Heart left ventricle (tissue), 13 donors: ENCODE measurements around the gene CHD1L.

Source experiments
- POLR2A ChIP-seq, 2 donors: fragments of 450-650 bp; IDR thresholded peaks; one replicate each; pipeline ENCODE4 v1.6.1; 2017; ENCODE audit warnings: antibody characterized with exemption in 2 of 2, mild to moderate bottlenecking in 2 of 2, moderate library complexity in 2 of 2
- TF ChIP-seq, protein P1 (sequence below), 12 donors: fragments of 200-600 bp; sonication (generic) in 4 of 12; IDR thresholded peaks; one replicate each; pipeline versions ENCODE4 v1.5.0 to v1.8.0; 2018 to 2022; ENCODE audit warnings: antibody characterized with exemption in 12 of 12, mild to moderate bottlenecking in 5 of 12
- donor health status: ischemic (EF 13 %, LVEDD 7.1; RV severe dilation, severe dysfunction).
- donor health status: DM: no; HTN: yes; CAD: no.
- donor health status: DM: no; HTN: no; CAD: no.
- donor health status: ischemic (EF 25% LVEDD 6.9; RV normal size, moderate dysfunction).
- donor health status: ischemic (EF 25% LVEDD 5.7; RV mildly dilated, moderate dysfunction).
- donor health status: ischemic (EF 35%, LVEDD 5.7; RV mildly dilated, moderate dysfunction).
- donor health status: nonischemic (EF 11% LVEDD 7.7; RV severe dilation, severe dysfunction).
- donor health status: DM: yes; HTN: yes; CAD: no.
- donor health status: PGD.
- donor health status: ischemic (EF 29% LVEDD 5.4; RV normal size, mild dysfunction).
- donor health status: nonischemic (EF 23%, LVEDD 6.1; RV moderate dilation, normal function).

DNA sequence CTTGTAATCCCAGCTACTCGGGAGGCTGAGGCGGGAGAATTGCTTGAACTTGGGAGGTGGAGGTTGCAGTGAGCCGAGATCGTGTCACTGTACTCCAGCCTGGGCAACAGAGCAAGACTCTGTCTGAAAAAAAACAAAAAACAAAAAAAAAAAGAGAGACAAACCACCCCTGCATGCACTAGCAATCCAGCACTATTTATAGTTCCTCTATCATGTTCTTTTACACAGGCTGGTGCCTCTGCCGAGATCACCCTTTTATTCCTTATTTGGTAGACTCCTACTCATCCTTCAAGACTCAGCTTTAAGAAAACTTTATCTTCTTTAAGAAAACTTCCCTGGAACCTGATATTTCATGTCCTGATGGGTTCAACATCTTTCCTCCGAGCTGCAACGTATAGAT lies 28.2 kb upstream of the CHD1L start:
- TF ChIP-seq, protein P1, sequence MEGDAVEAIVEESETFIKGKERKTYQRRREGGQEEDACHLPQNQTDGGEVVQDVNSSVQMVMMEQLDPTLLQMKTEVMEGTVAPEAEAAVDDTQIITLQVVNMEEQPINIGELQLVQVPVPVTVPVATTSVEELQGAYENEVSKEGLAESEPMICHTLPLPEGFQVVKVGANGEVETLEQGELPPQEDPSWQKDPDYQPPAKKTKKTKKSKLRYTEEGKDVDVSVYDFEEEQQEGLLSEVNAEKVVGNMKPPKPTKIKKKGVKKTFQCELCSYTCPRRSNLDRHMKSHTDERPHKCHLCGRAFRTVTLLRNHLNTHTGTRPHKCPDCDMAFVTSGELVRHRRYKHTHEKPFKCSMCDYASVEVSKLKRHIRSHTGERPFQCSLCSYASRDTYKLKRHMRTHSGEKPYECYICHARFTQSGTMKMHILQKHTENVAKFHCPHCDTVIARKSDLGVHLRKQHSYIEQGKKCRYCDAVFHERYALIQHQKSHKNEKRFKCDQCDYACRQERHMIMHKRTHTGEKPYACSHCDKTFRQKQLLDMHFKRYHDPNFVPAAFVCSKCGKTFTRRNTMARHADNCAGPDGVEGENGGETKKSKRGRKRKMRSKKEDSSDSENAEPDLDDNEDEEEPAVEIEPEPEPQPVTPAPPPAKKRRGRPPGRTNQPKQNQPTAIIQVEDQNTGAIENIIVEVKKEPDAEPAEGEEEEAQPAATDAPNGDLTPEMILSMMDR (IDR thresholded peaks at IDR 0.05): no peak
- no peak for TF ChIP-seq POLR2A (IDR thresholded peaks at IDR 0.05)
